ENCODE results near the gene C1orf198.
A peak's percentile ranks its signal among the peaks of the same experiment; 100 is the strongest.

The C1orf198 gene

GRCh38 chr1:230867903-230868735 lies at the start of gene C1orf198:
C1orf198 (minus strand) TSS chr1:230868521; CDS start chr1:230868512, 9 bp downstream.
- peak; percentile 60 to 72 for DNase-seq (ENCODE audit: low read depth in 2 of 2)

GRCh38 chr1:230917284-230918135 lies 49.2 kb upstream of the C1orf198 start:
- peak; percentile 47 to 65 for DNase-seq (ENCODE audit: low read depth in 2 of 2)

- no peak for DNase-seq (ENCODE audit: low read depth in 2 of 2)
Measured at GRCh38 chr1:230916587-230917283, 48.4 kb upstream of the C1orf198 start.

DNA sequence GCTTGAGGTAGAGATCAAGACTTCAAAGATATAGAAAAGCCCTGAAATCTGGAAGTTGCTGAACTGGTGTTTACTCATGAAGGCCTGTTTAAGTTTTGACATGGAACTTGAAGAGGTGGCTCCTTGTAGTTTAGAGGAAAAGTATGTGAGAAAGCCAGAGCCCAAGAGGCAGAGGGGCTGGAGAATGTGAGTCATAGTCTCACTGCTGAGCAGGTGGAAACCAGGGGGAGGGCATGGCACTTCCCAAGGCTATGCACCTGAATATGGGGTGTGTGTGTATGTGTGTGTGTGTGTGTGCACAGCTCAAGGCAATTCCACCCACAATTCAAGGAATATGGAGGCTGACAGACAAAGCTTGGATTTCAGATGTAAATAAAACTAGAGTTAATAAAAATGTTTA lies 46.8 kb upstream of the C1orf198 start:
- no peak for DNase-seq (ENCODE audit: low read depth in 2 of 2)

DNA sequence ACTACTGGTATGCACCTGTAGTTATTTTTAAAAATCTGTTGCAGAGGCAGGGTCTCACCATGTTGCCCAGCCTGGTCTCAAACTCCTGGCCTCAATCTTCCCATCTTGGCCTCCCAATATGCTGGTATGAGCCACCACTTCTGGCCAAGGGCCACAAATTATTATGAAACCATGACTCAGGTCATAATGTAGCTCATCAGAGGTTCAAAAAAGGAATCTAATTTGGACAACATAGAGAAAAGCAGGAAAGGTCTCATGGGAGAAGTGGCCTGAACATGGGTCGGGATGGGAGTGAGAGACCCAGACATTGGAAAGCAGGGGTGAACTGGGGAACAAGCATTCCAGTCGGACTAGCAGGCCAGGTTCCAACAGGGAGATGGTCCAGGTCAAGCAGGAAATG lies 45.2 kb upstream of the C1orf198 start:
- DNase-seq (ENCODE audit: low read depth in 2 of 2) = no peak

DNA sequence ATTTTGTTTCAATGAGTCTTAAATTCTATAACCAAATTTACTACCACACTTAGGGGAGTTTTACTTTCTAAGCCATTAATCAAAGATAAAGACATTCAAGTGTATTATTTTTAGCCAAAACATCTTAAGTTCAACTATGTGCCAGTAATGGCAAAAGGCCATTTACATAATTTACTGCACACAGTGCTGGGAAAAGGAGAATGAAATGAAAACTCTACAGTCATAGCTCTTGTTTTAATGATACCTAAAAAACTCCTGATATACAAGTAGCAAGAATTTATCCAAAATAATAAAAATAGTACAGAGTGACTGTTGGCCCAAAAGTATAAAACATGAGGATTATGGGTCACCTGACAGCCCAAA lies 42.4 kb upstream of the C1orf198 start:
- DNase-seq (ENCODE audit: low read depth in 2 of 2) = no peak

- no peak for DNase-seq (ENCODE audit: low read depth in 2 of 2)
Measured at GRCh38 chr1:230909974-230910754, 41.8 kb upstream of the C1orf198 start.

DNA sequence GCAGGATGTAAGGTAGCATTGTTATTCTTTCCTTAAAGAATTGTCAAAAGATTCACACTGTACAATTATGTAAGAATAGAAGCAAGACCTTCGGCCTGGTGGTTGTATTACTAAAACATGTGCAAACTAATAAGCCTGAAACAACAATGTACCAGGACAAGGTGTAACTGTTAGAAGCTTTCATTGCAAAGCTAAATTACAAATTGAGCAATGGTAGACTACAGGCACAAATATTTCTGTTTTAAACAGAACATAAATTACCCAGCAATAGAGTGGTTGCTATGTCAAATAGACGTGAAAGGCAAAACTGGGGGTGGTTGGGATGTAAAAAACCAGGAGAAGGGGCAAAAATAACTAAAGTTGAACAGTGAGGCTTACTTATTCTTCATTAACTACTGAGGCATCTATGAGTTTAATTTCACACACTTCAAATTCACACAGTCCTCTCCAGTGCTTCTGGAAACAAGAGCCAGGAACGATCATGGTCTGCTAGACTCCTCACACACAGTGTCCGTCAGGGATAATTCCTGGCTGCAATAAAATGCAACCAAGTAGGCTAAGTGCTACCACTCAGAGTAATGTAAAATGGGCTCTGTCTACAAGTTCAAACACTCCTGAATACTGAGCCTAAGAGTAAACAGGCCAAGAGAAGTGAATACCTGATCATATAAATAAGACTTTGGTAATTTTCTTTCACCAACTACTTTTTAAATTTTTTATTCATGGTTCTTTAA lies 39.3 kb upstream of the C1orf198 start:
- DNase-seq (ENCODE audit: low read depth in 2 of 2) = no peak

- DNase-seq (ENCODE audit: low read depth in 2 of 2) = no peak
Measured at GRCh38 chr1:230906226-230906625, 37.9 kb upstream of the C1orf198 start.

- no peak for DNase-seq (ENCODE audit: low read depth in 2 of 2)
Measured at GRCh38 chr1:230905733-230906132, 37.4 kb upstream of the C1orf198 start.

DNA sequence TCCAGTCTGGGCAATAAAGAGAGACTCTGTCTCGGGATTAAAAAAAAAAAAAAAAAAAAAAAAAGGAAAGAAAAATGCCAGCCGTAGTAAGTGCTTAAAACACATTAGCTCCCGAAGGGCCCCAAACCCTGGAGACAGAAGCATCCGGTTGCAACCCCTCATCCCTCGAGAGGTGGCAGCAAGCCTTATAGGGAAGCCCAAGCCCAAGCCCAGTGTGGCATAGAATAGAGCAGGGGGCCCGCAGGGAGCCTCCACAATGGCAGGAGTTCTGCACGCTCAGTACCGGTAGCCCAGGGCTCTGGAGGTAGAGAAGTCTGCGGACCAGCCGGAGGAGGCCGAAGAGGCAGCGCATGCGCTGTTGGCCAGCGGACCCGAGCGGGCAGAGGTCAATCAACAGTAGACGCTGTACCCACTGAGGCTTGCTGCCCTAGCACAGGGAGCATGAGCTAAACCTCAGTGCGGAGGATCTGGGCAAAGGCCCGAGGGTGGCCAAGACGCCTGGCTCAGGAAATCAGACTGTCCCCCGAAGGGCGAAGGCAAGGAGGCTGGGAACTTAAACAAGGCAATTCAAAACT lies 34.1 kb upstream of the C1orf198 start:
- DNase-seq (ENCODE audit: low read depth in 2 of 2) = no peak

DNA sequence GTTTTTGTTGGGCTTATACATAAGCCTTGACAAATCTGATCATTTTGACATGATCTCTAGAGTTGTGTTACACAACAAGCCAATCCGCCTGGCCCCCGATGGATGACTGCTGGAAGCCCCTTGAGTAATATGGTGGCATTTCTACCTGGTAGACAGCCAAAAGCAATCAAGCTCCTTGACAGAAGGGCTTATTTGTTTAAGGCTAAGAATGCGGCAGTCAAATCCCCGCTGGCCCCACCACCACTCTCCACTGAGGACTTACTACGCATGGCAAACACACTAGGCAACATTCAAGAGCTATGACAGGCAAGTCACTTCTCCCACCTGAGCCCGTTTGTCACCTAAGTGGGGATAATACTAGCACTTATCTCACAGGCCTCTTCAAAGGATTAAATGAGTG lies 33.4 kb upstream of the C1orf198 start:
- DNase-seq (ENCODE audit: low read depth in 2 of 2) = no peak

DNA sequence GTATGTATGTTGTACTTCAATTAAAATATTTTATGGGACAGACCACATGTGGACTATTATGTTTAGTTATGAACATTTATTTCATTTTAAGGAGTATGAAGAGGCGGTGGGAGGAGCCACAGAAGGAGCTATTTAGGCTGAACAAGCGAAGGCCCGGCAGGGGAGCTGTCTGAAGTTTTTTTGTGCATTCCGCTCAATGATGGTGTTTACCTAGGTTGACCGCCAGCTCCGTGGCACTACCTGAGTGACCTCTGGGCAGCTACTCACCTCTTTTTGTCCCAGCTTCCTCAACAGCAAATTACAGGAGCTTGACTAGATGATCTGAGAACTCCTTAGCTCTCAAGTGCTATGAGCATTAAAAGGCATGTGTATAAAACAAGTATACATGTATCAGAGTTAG lies 32.7 kb upstream of the C1orf198 start:
- no peak for DNase-seq (ENCODE audit: low read depth in 2 of 2)

DNA sequence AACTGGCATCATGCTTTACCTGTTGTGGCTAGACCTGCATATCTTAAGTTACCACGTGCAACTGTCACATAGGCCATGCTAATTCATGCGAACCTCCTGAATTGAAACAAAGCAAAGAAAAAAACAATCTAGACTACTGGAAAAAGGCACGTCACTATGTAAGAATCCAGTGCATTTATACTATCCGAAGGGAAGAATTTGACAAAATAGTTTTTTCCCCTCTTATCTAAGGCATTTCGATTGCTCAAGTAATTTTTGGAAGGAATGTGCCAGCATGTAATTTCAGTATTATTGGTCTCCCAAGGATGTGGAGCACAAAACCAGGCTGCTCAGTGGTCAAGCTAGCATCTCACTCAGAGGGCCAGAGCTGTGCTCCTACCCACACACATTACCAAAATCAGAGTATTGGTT lies 31.5 kb upstream of the C1orf198 start:
- DNase-seq (ENCODE audit: low read depth in 2 of 2) = no peak

- DNase-seq (ENCODE audit: low read depth in 2 of 2) = no peak
Measured at GRCh38 chr1:230898748-230899147, 30.4 kb upstream of the C1orf198 start.

DNA sequence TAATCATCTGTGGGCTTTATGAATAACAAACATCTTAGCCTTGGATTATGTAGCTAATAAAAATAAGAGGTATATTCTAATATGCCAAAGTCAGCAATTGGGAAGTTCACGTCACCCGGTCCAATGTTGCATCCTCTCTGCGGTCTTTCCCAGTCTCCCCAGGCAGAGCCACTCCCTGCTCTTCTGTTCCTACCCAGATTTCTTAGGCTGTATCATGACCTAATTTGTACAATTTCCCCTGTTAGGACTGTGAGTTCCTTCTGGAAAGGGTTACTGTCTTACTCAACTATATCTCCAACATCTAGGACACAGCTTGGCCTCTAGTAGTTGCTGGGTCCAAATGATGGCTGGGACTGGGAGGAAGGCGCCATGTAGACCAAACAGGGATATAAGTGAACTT lies 29.8 kb upstream of the C1orf198 start:
- no peak for DNase-seq (ENCODE audit: low read depth in 2 of 2)

GRCh38 chr1:230896779-230897178 lies 28.5 kb upstream of the C1orf198 start:
- no peak for DNase-seq (ENCODE audit: low read depth in 2 of 2)

- DNase-seq (ENCODE audit: low read depth in 2 of 2) = no peak
Measured at GRCh38 chr1:230895452-230895851, 27.1 kb upstream of the C1orf198 start.

DNA sequence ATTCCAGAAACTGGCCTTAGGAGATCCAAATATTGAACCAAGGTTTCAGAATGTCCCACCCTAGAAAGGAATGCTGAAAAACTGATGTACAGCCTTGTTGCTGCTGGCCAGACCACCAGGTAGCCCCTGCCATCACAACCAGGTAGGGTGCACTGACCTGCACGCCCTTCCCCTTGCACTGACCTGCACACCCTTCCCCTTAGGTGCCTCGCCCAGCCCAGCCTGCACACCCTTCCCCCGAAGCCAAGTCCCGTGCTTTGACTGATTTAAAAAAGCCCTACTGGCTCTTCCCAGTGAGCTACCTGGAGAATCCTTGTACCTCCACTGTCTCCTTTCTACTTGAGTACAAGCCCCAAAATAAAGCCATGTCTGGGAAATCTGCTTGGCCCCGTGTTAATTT lies 26.3 kb upstream of the C1orf198 start:
- no peak for DNase-seq (ENCODE audit: low read depth in 2 of 2)

GRCh38 chr1:230894032-230894431 lies 25.7 kb upstream of the C1orf198 start:
- DNase-seq (ENCODE audit: low read depth in 2 of 2) = no peak
